ENCODE data around the gene MARCHF7.
"Not testable (repeated sequence)": the region's sequence is repeated elsewhere in the genome, so short reads cannot be mapped to it uniquely, and the experiment has no call there.

Gene MARCHF7

GRCh38 chr2:159714247-159714930 lies 2.1 kb downstream of the MARCHF7 start:
- H4K20me1 ChIP-seq (ENCODE audit: insufficient read depth, low read length) = peaks cover 63% of the 10 kb centered on the region
- H3K36me3 ChIP-seq (replicated peaks; ENCODE audit: low read depth, low read length) = peaks cover 37% of the 10 kb centered on the region
- H3K4me1 ChIP-seq (ENCODE audit: low read length) = peaks cover 14% of the 10 kb centered on the region
- no peak overlapping the region for H2AFZ ChIP-seq (ENCODE audit: low read depth, low read length)
- peak overlapping the region; percentile 94 for H3K4me2 ChIP-seq (ENCODE audit: low read length)
- H3K27ac ChIP-seq (ENCODE audit: low read length) = no peak overlapping the region
- H3K9ac ChIP-seq (ENCODE audit: low read length) = no peak overlapping the region
- TF ChIP-seq EZH2phosphoT487 (IDR thresholded peaks at IDR 0.05; ENCODE audit: low read depth) (no peak), CTCF (IDR thresholded peaks at IDR 0.05; ENCODE audit: low read depth, low read length) (no peak)
- no peaks in the 10 kb centered on the region for H3K9me3 ChIP-seq (ENCODE audit: insufficient read depth, low read length)
- H3K79me2 ChIP-seq (ENCODE audit: low read length) = peaks cover 71% of the 10 kb centered on the region
- peak overlapping the region; percentile 98; the same call in 1 of the 2 replicates for H3K4me3 ChIP-seq (ENCODE audit: low read length)
- no peaks in the 10 kb centered on the region for H3K27me3 ChIP-seq (ENCODE audit: low read depth, low read length)

- H3K9me3 ChIP-seq (ENCODE audit: insufficient read depth, low read length) = no peaks in the 10 kb centered on the region
- no peak overlapping the region for H3K9ac ChIP-seq (ENCODE audit: low read length)
- H3K27me3 ChIP-seq (ENCODE audit: low read depth, low read length) = no peaks in the 10 kb centered on the region
- peaks cover 74% of the 10 kb centered on the region for H4K20me1 ChIP-seq (ENCODE audit: insufficient read depth, low read length)
- H3K36me3 ChIP-seq (replicated peaks; ENCODE audit: low read depth, low read length) = peaks cover 47% of the 10 kb centered on the region
- H3K4me3 ChIP-seq (ENCODE audit: low read length) = no peak overlapping the region
- no peak overlapping the region for H2AFZ ChIP-seq (ENCODE audit: low read depth, low read length)
- no peak overlapping the region for H3K4me2 ChIP-seq (ENCODE audit: low read length)
- TF ChIP-seq EZH2phosphoT487 (IDR thresholded peaks at IDR 0.05; ENCODE audit: low read depth) (no peak), CTCF (IDR thresholded peaks at IDR 0.05; ENCODE audit: low read depth, low read length) (no peak)
- H3K79me2 ChIP-seq (ENCODE audit: low read length) = peaks cover 82% of the 10 kb centered on the region
- H3K27ac ChIP-seq (ENCODE audit: low read length) = no peak overlapping the region
- H3K4me1 ChIP-seq (ENCODE audit: low read length) = peaks cover 14% of the 10 kb centered on the region
Observed at GRCh38 chr2:159715451-159715850, 3.1 kb downstream of the MARCHF7 start.

GRCh38 chr2:159716409-159716808 lies 4.1 kb downstream of the MARCHF7 start:
- H3K36me3 ChIP-seq (replicated peaks; ENCODE audit: low read depth, low read length) = peaks cover 56% of the 10 kb centered on the region
- not testable (repeated sequence) for H3K4me2 ChIP-seq (ENCODE audit: low read length)

GRCh38 chr2:159716857-159717256 lies 4.6 kb downstream of the MARCHF7 start:
- H2AFZ ChIP-seq (ENCODE audit: low read depth, low read length) = no peak overlapping the region
- H3K27me3 ChIP-seq (ENCODE audit: low read depth, low read length) = no peaks in the 10 kb centered on the region
- H3K4me3 ChIP-seq (ENCODE audit: low read length) = no peak overlapping the region
- H3K4me2 ChIP-seq (ENCODE audit: low read length) = no peak overlapping the region
- TF ChIP-seq EZH2phosphoT487 (IDR thresholded peaks at IDR 0.05; ENCODE audit: low read depth) (no peak), CTCF (IDR thresholded peaks at IDR 0.05; ENCODE audit: low read depth, low read length) (no peak)
- H3K9ac ChIP-seq (ENCODE audit: low read length) = no peak overlapping the region
- H3K36me3 ChIP-seq (replicated peaks; ENCODE audit: low read depth, low read length) = peaks cover 61% of the 10 kb centered on the region
- no peak overlapping the region for H3K27ac ChIP-seq (ENCODE audit: low read length)
- H3K4me1 ChIP-seq (ENCODE audit: low read length) = peaks cover 12% of the 10 kb centered on the region
- peaks cover 88% of the 10 kb centered on the region for H4K20me1 ChIP-seq (ENCODE audit: insufficient read depth, low read length)
- H3K9me3 ChIP-seq (ENCODE audit: insufficient read depth, low read length) = no peaks in the 10 kb centered on the region
- peaks cover 96% of the 10 kb centered on the region for H3K79me2 ChIP-seq (ENCODE audit: low read length)

More at GRCh38 chr2:159716409-159716808, 4.1 kb downstream of the MARCHF7 start:
- H3K4me3 ChIP-seq (ENCODE audit: low read length); H3K9me3 ChIP-seq (ENCODE audit: insufficient read depth, low read length); H2AFZ ChIP-seq (ENCODE audit: low read depth, low read length); H3K9ac ChIP-seq (ENCODE audit: low read length); H3K27me3 ChIP-seq (ENCODE audit: low read depth, low read length); H3K27ac ChIP-seq (ENCODE audit: low read length): not testable (repeated sequence)
- H3K79me2 ChIP-seq (ENCODE audit: low read length) = peaks cover 92% of the 10 kb centered on the region
- peaks cover 84% of the 10 kb centered on the region for H4K20me1 ChIP-seq (ENCODE audit: insufficient read depth, low read length)
- H3K4me1 ChIP-seq (ENCODE audit: low read length) = peaks cover 13% of the 10 kb centered on the region

All from OCI-LY3 (cell line).